HepG2 (cell line): ENCODE results near the gene SRPRA. TPM values are rescaled to one million over a fixed set of nuclear protein-coding genes. Genes with fewer than 3 reads are reported as not detected.
A peak's percentile ranks its signal among the peaks of the same experiment; 100 is the strongest.

Experiments
- ATF7-NPFF ChIP-seq: sonication (generic); formaldehyde crosslinking; IDR thresholded peaks from 2 replicates; pipeline ENCODE4 v1.8.1; 2023; ENCODE audit warnings: mild to moderate bottlenecking, low read depth, missing genetic modification reagents, moderate library complexity
- BRD4 ChIP-seq: sonication (generic); formaldehyde crosslinking; IDR thresholded peaks from 2 replicates; pipeline ENCODE4 v1.4.0; 2020; ENCODE audit warnings: missing genetic modification reagents
- CHD2 ChIP-seq: IDR thresholded peaks from 2 replicates; pipeline ENCODE4 v1.6.1; 2011; ENCODE audit warnings: low read depth, low read length, improper control_type of control experiment
- FOSL2 ChIP-seq: sonication (generic); formaldehyde crosslinking; IDR thresholded peaks from 2 replicates; pipeline ENCODE4 v1.4.0; 2020; ENCODE audit warnings: missing genetic modification reagents
- GABPA ChIP-seq, 2 experiments: IDR thresholded peaks; 2 replicates each; pipeline ENCODE4 v1.6.1; 2011 to 2016; ENCODE audit warnings: low read depth in 2 of 2, low read length in 1 of 2, missing biosample characterization in 1 of 2, missing genetic modification characterization in 1 of 2
- GTF2F1 ChIP-seq: fragments of 150-350 bp; IDR thresholded peaks from 2 replicates; pipeline ENCODE4 v1.6.1; 2014; ENCODE audit warnings: low read length
- HNF4G ChIP-seq, 2 experiments: sonication (generic) in 1 of 2; formaldehyde crosslinking in 1 of 2; IDR thresholded peaks; 2 replicates each; pipeline versions ENCODE4 v1.4.0 to v1.6.1; 2011 to 2020; ENCODE audit warnings: borderline replicate concordance in 2 of 2, low read depth in 2 of 2, mild to moderate bottlenecking in 2 of 2, low read length in 1 of 2, missing genetic modification reagents in 1 of 2, moderate library complexity in 1 of 2
- HOXA9 ChIP-seq: sonication (generic); formaldehyde crosslinking; IDR thresholded peaks from 2 replicates; pipeline ENCODE4 v1.8.1; 2022; ENCODE audit warnings: missing genetic modification reagents, mild to moderate bottlenecking, moderate library complexity, borderline replicate concordance
- NFYB ChIP-seq: sonication (generic); formaldehyde crosslinking; IDR thresholded peaks from 2 replicates; pipeline ENCODE4 v1.4.0; 2020; ENCODE audit warnings: missing genetic modification reagents
- PHF21A ChIP-seq: sonication (generic); formaldehyde crosslinking; IDR thresholded peaks from 2 replicates; pipeline ENCODE4 v1.5.0; 2020; ENCODE audit warnings: mild to moderate bottlenecking, missing genetic modification reagents
- POLR2AphosphoS2 ChIP-seq: IDR thresholded peaks from 2 replicates; pipeline ENCODE4 v1.6.1; 2011; ENCODE audit warnings: low read depth, low read length, improper control_type of control experiment
- SALL2 ChIP-seq: sonication (generic); formaldehyde crosslinking; IDR thresholded peaks from 2 replicates; pipeline ENCODE4 v1.8.1; 2023; ENCODE audit warnings: mild to moderate bottlenecking, missing genetic modification reagents, inconsistent platforms
- SKI ChIP-seq: fragments of 450-650 bp; IDR thresholded peaks from one replicate; pipeline ENCODE4 v1.6.1; 2018; ENCODE audit warnings: mild to moderate bottlenecking; ENCODE audit not compliant: partially characterized antibody
- SMARCE1 ChIP-seq: fragments of 450-650 bp; IDR thresholded peaks from 2 replicates; pipeline ENCODE4 v1.6.1; 2017; ENCODE audit warnings: borderline replicate concordance
- SOX13 ChIP-seq, 3 experiments: fragments of 450-650 bp in 1 of 3; sonication (generic) in 1 of 3; formaldehyde crosslinking in 1 of 3; IDR thresholded peaks in 2 of 3; conservative IDR thresholded peaks in 1 of 3; 2 replicates each; pipeline versions ENCODE4 v1.5.0 to v1.6.1; 2016 to 2020; ENCODE audit warnings: antibody characterized with exemption in 1 of 3, mild to moderate bottlenecking in 1 of 3, missing compliant biosample characterization in 1 of 3, missing genetic modification reagents in 1 of 3, moderate library complexity in 1 of 3
- ZFP36L1 ChIP-seq: sonication (generic); formaldehyde crosslinking; IDR thresholded peaks from 2 replicates; pipeline ENCODE4 v1.8.0; 2022; ENCODE audit warnings: mild to moderate bottlenecking, missing genetic modification reagents, moderate library complexity
- ZNF317 ChIP-seq: sonication (generic); formaldehyde crosslinking; IDR thresholded peaks from 2 replicates; pipeline ENCODE4 v1.5.0; 2020; ENCODE audit warnings: mild to moderate bottlenecking, missing genetic modification reagents
- ZNF343 ChIP-seq: sonication (generic); formaldehyde crosslinking; IDR thresholded peaks from 2 replicates; pipeline ENCODE4 v1.4.0; 2020; ENCODE audit warnings: mild to moderate bottlenecking, missing genetic modification reagents
- ZNF672 ChIP-seq: sonication (generic); formaldehyde crosslinking; IDR thresholded peaks from 2 replicates; pipeline ENCODE4 v1.8.1; 2022; ENCODE audit warnings: missing genetic modification reagents
- ZNF879 ChIP-seq: sonication (generic); formaldehyde crosslinking; IDR thresholded peaks from 2 replicates; pipeline ENCODE4 v1.8.1; 2023; ENCODE audit warnings: missing genetic modification reagents
- ZZZ3 ChIP-seq: sonication (generic); formaldehyde crosslinking; IDR thresholded peaks from 2 replicates; pipeline ENCODE4 v1.4.0; 2020; ENCODE audit warnings: missing genetic modification reagents, mild to moderate bottlenecking, borderline replicate concordance
- polyA plus RNA-seq, 8 experiments: library from polyadenylated mRNA; depleted of rRNA in 3 of 8; stranded (reverse) in 7 of 8; unstranded in 1 of 8; fragments of >200 nt; fragmentation: Illumina TruSeq in 4 of 8; extraction: Trizol in 4 of 8; gene quantifications; 2 replicates each; pipeline versions ENCODE4 v1.2.1 to v1.2.3, GENCODE V29; 2011 to 2016; ENCODE audit warnings: low read depth in 4 of 8, missing spikeins in 1 of 8, mixed read lengths in 1 of 8; ENCODE audit not compliant: insufficient read depth in 1 of 8
- total RNA-seq, 5 experiments: library from RNA; depleted of rRNA; stranded (reverse); fragments of >200 nt; fragmentation: Illumina TruSeq; extraction: Trizol; gene quantifications; 2 replicates each; pipeline ENCODE4 v1.2.3, GENCODE V29; 2016; ENCODE audit warnings: low read depth in 1 of 5
- TF ChIP-seq, protein P1 (sequence below), 2 experiments: sonication (generic) in 1 of 2; formaldehyde crosslinking in 1 of 2; IDR thresholded peaks; 2 replicates each; pipeline versions ENCODE4 v1.4.0 to v1.6.1; 2018 to 2020; ENCODE audit warnings: missing genetic modification reagents in 2 of 2, borderline replicate concordance in 1 of 2, low read depth in 1 of 2, mild to moderate bottlenecking in 1 of 2, missing biosample characterization in 1 of 2
- TF ChIP-seq, protein P2 (sequence below): sonication (generic); formaldehyde crosslinking; IDR thresholded peaks from 2 replicates; pipeline ENCODE4 v1.4.0; 2020; ENCODE audit warnings: missing genetic modification reagents, low read depth, mild to moderate bottlenecking, borderline replicate concordance
- TF ChIP-seq, protein P3 (sequence below): sonication (generic); formaldehyde crosslinking; conservative IDR thresholded peaks from 2 replicates; pipeline ENCODE4 v1.5.0; 2020; ENCODE audit warnings: missing genetic modification reagents

The SRPRA gene
- total and polyA plus RNA-seq, 2 of the 13 experiments (the other 11 are each of a cell fraction or from before 2014, with no cell fraction given) = 27.7 to 64.6 TPM

DNA sequence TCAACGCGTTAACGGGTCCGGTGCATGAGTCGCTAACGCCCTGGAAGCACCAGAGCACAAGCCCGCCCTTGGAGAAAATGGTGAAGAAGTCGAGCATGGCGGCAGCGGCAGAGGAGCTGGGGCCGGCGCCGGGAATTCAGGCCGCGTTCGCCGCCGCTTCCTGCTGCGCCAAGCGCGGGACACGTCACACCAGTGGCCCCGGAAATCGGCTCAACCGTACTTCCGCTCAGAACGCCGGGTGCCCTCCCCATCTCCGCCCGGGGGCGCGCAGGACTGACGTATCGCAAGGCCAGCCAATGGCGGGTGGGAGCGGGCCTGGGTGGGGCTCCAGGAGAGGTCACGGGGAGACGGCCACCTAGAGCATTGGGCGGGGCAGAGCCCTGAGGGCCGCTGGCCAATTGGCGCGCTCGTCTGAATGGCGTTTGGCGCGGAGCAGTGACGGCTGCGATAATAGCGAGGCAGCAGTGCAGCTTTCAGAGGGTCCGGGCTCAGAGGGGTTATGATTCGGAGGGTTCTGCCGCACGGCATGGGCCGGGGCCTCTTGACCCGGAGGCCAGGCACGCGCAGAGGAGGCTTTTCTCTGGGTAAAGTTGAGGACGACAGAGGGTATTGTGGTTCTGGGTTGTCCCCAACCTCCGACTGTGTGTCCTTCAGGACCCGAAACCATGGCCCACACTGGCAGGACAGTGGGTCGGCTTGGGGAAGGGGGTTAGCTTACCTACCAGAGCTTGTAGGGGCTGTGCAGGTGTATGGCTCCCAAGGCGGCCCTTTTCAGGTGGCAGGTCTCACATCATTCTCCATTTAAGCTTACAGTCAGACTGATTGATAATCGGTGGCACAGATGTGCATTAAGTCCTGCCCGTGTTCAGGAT is at the start of gene SRPRA, which contains the start of gene FOXRED1 (continued):
- TF ChIP-seq, protein P1, sequence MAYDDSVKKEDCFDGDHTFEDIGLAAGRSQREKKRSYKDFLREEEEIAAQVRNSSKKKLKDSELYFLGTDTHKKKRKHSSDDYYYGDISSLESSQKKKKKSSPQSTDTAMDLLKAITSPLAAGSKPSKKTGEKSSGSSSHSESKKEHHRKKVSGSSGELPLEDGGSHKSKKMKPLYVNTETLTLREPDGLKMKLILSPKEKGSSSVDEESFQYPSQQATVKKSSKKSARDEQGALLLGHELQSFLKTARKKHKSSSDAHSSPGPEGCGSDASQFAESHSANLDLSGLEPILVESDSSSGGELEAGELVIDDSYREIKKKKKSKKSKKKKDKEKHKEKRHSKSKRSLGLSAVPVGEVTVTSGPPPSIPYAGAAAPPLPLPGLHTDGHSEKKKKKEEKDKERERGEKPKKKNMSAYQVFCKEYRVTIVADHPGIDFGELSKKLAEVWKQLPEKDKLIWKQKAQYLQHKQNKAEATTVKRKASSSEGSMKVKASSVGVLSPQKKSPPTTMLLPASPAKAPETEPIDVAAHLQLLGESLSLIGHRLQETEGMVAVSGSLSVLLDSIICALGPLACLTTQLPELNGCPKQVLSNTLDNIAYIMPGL (CRISPR knock-in tag; IDR thresholded peaks at IDR 0.05; ENCODE audit: borderline replicate concordance in 1 of 2, low read depth in 1 of 2) = peak; percentile 46 to 79; a peak in 3 of 4 replicates
- TF ChIP-seq BRD4 (CRISPR knock-in tag) (no peak; the same call in 1 of the 2 replicates), HNF4G (IDR thresholded peaks at IDR 0.05; ENCODE audit: borderline replicate concordance, low read depth, low read length) (no peak; the same call in 1 of the 2 replicates), HNF4G (CRISPR knock-in tag; IDR thresholded peaks at IDR 0.05; ENCODE audit: borderline replicate concordance, low read depth) (no peak; the same call in 1 of the 2 replicates), ZFP36L1 (CRISPR knock-in tag) (no peak), GABPA (IDR thresholded peaks at IDR 0.05; ENCODE audit: low read depth, low read length) (peak; percentile 90), GABPA (CRISPR knock-in tag; IDR thresholded peaks at IDR 0.05; ENCODE audit: low read depth) (peak; percentile 98), SMARCE1 (no peak), SALL2 (CRISPR knock-in tag) (no peak), PHF21A (CRISPR knock-in tag) (peak; percentile 95), SOX13 (IDR thresholded peaks at IDR 0.05) (no peak), SOX13 (CRISPR knock-in tag; conservative IDR thresholded peaks at IDR 0.05 in 1 of 2, IDR thresholded peaks at IDR 0.05 in 1 of 2) (peak in 1 of 2 experiments; percentile 18; a peak in 1 of 4 replicates), SKI (no peak), ZNF672 (CRISPR knock-in tag) (no peak), ZNF317 (CRISPR knock-in tag) (peak; percentile 39; the same call in 1 of the 2 replicates), CHD2 (no peak), HOXA9 (CRISPR knock-in tag) (no peak), FOSL2 (CRISPR knock-in tag) (peak; percentile 50; the same call in 1 of the 2 replicates), POLR2AphosphoS2 (no peak; the same call in 1 of the 2 replicates), NFYB (CRISPR knock-in tag) (peak; percentile 98), ZNF879 (CRISPR knock-in tag) (no peak), ZNF343 (CRISPR knock-in tag) (peak; percentile 85; the same call in 1 of the 2 replicates), ATF7-NPFF (CRISPR knock-in tag) (peak; percentile 39; the same call in 1 of the 2 replicates), ZZZ3 (peak; percentile 93; the same call in 1 of the 2 replicates), GTF2F1 (no peak)
- TF ChIP-seq, protein P2, sequence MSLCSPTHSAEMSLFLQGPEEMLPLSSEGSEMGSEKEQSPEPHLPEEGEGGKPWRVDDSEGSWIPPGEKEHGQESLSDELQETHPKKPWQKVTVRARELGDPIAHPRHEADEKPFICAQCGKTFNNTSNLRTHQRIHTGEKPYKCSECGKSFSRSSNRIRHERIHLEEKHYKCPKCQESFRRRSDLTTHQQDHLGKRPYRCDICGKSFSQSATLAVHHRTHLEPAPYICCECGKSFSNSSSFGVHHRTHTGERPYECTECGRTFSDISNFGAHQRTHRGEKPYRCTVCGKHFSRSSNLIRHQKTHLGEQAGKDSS (CRISPR knock-in tag) = peak; percentile 31; the same call in 1 of the 2 replicates
- TF ChIP-seq, protein P3, sequence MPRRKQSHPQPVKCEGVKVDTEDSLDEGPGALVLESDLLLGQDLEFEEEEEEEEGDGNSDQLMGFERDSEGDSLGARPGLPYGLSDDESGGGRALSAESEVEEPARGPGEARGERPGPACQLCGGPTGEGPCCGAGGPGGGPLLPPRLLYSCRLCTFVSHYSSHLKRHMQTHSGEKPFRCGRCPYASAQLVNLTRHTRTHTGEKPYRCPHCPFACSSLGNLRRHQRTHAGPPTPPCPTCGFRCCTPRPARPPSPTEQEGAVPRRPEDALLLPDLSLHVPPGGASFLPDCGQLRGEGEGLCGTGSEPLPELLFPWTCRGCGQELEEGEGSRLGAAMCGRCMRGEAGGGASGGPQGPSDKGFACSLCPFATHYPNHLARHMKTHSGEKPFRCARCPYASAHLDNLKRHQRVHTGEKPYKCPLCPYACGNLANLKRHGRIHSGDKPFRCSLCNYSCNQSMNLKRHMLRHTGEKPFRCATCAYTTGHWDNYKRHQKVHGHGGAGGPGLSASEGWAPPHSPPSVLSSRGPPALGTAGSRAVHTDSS (CRISPR knock-in tag) = no peak
